GM21737 (cell line): ENCODE data around the gene LKAAEAR1.
"Not testable (repeated sequence)": the region's sequence is repeated elsewhere in the genome, so short reads cannot be mapped to it uniquely, and the experiment has no call there.

Experiments used
- ATAC-seq: cut with Tn5 transposase; IDR thresholded peaks from one replicate; pipeline ENCODE4 v1.9.1; 2021; ENCODE audit warnings: mild to moderate bottlenecking, moderate library complexity; ENCODE audit not compliant: unreplicated experiment

LKAAEAR1 gene

GRCh38 chr20:64083804-64084684, at the start of gene LKAAEAR1:
Gene LKAAEAR1, minus strand, starts transcription at chr20:64084398. Its CDS starts 179 bp downstream, at chr20:64084219.
- no peak for ATAC-seq

- no peak for ATAC-seq
These were observed 47.2 kb upstream of the LKAAEAR1 start for GRCh38 chr20:64131406-64131805.

DNA sequence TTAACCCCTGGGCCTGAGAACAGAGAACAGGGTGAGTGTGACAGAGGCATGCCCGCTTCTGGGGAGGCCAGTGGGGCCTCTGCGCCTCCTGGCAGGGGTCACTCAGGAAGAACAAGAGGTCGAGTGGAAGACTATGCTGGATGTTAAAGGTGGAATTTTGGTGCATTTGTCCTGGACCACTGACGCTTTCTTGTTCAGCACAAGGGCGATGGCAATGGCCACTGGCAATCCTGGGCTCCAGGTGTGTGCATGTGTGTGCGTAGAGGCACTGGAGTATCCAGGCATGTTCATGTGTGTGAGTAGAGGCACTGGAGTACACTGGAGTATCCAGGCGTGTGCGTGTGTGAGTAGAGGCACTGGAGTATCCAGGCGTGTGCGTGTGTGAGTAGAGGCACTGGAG, 46.7 kb upstream of the LKAAEAR1 start:
- ATAC-seq, result no peak

DNA sequence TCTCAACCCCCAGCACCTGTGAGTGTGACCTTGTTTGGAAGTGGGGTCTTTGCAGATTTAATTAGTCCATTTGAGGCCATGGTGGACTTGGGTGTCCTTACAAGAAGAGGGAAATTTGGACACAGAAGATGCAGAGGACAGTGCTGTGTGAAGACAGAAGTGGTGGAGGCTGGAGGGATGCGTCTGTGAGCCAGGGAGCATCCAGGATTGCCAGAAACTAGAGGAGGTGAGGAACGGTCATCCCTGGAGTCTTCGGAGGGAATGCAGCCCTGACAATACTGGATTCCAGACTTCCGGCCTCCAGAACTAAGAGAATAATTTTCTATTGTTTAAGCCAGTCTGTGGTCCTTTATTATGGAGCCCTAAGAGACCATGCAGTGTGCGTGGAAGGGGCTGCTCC, 46.1 kb upstream of the LKAAEAR1 start:
- no peak for ATAC-seq

- ATAC-seq, result no peak
These were observed 45.1 kb upstream of the LKAAEAR1 start for GRCh38 chr20:64129146-64129782.

GRCh38 chr20:64123517-64123916, 39.3 kb upstream of the LKAAEAR1 start:
- not testable (repeated sequence) for ATAC-seq

GRCh38 chr20:64122927-64123326, 38.7 kb upstream of the LKAAEAR1 start:
- ATAC-seq, result not testable (repeated sequence)

DNA sequence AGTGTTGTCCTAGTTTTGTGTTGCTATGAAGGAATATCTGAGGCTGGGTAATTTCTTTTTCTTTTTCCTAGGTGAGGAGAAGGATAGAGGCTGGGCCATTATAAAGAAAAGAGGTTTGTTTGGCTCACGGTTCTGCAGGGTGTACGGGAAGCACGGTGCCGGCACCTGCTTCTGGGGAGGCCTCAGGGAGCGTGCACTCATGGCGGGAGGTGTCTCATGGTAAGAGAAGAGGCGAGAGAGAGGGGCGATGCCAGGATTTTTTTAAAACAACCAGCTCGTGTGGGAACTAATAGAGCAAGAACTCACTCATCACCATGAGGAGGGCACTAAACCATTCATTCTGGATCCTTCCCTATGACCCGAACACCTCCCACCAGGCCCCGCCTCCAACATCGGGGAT, 37.4 kb upstream of the LKAAEAR1 start:
- no peak for ATAC-seq

DNA sequence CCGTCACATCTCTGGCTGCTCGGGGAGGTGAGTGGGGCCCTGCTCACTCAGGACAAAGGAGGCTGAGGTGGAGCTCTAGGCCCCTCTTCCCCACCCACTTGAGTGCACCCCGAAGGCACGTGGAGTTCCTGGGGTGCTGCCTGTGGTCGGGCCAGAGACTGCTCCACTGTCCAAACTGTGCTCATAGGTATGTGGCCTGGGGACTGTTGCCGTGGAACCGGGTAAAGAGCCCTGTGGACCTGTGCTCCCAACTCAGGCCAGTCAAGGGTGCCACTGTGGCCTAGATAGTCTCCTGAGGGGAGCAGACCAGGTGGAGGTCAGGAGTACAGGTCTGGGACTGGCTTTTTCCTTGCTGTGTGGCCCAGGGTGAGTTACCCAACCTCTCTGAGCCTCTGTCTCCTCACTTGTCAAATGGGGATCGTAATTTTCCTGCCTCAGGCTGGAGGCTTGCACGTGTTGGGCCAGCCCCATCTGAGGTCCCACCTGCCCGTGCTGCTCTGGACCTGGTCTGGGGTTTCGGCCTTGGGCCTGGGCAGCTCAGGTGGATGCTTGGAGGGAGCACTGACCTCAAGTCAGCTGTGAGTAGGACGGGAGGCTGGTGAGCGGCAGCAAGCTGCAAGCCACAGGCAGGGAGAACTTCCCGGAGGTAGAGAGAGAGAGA, 35.6 kb upstream of the LKAAEAR1 start:
- ATAC-seq, result peak; percentile 32

GRCh38 chr20:64119301-64119680, 35.1 kb upstream of the LKAAEAR1 start:
- no peak for ATAC-seq

GRCh38 chr20:64117432-64117777, 33.2 kb upstream of the LKAAEAR1 start:
- ATAC-seq, result not testable (repeated sequence)

- no peak for ATAC-seq
These were observed 32.6 kb upstream of the LKAAEAR1 start for GRCh38 chr20:64116541-64117431.

- ATAC-seq, result no peak
These were observed 31.8 kb upstream of the LKAAEAR1 start for GRCh38 chr20:64116016-64116415.

DNA sequence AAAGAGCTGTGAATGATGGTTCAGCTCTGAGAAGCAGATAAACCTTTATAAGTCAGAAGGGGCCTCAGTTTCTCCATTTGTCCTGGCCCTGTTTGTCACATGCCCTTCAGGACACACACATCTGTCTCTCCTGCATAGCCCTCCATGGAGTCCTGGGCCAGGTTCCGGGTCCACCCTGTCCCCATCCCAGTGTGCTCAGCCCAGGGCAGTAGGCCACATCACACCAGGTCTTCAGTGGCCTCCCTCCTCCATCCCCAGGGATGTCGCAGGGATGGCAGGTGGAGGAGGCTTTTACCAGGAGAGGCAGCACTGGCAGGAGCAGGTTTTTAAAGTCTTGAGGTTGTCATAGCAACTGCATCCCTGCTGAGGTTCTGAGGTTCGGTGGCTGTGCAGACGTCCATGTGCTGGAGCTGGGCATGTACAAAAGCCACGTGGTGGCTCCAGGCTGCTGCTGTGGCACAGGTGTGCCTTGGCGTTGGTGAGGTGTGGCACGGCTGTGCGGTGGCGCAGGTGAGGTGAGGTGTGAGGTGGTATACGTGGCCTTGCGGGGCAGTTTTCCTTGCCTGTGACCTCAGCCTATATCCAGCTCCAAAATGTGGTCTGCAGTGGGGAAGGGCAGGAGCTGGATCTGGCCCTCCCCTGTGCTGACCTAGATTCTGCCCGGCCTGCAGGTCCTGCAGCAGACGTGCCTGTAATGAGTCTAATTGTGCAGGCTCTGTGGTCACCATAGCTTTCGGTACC, 31.1 kb upstream of the LKAAEAR1 start:
- no peak for ATAC-seq

DNA sequence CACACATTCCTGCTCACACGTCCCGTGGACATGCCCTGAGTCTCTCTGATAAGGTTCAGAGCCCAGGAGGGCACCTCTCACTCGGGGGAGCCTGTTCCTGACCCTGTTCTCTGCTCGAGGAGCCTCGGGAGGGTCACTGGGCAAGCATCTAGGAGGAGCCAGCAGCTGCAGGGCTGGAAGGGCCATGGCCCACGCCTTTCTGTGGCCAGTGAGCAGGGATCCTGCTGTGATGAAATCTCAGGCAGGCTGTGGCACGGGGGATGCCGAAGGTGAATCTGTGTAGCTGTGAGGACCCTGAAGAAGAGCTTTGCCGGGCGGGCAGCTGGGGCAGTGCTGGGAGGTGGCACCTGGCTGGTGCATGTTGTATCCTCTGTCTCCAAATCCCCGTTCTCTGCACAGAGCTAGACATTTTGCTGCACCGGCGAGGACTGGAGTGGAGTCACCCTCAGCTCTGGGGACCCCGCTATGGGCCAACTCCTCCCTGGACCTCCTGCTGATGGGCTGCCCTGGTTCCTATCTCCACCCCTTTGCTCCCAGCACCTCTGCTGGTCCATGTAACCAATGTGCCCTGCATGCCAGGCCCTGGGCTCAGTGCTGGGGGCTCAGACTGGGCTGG, 30.3 kb upstream of the LKAAEAR1 start:
- ATAC-seq, result no peak

GRCh38 chr20:64113796-64114355, 29.7 kb upstream of the LKAAEAR1 start:
- no peak for ATAC-seq

GRCh38 chr20:64113444-64113775, 29.2 kb upstream of the LKAAEAR1 start:
- no peak for ATAC-seq

DNA sequence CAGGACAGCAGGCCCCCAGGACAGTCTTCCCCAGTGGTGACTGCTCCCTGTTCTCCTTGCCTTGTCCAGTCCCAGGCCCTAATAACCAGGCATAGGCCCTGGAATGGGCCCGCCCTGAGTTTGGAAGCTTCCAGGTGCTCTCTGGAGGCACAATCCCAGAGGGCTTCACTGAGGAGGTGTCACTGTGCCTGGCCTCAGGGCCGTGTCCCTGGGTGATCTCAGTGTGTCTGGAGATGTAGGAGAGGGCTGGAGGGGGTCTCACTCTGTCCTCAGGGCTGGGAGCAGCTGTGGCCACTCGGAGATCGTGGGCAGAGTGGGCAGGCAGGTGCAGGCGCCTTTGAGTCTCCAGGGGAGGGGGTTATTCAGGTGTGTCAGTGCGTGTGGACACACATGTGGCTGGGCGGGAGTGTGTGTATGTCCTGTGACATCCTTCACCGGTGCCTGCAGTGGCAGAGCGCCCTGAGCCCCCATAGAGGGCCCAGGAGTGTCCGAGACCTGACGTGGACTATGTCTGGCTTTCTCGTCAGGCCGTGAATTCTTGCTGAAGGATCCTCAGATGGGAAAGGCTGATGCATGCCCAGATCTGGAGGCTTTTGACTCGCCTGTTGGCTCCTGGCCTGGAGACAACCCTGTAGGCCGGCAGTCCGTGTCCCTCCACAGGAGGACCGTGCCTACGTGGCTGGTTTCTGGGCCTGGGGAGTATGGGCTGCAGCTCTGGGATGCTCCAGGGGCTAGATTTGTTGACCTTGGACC, 28.7 kb upstream of the LKAAEAR1 start:
- ATAC-seq, result no peak
